Measurements from ENCODE around the gene CACNA2D3. TPM values are rescaled to one million over a fixed set of nuclear protein-coding genes. Genes with fewer than 3 reads are reported as not detected.
A peak's percentile ranks its signal among the peaks of the same experiment; 100 is the strongest.

CACNA2D3 gene
- total RNA-seq, 1 donor from 2014 or later: 4.7 TPM

GRCh38 chr3:54847361-54847760 is 725.0 kb downstream of the CACNA2D3 start:
- no peak for DNase-seq (ENCODE audit: low spot score)

DNA sequence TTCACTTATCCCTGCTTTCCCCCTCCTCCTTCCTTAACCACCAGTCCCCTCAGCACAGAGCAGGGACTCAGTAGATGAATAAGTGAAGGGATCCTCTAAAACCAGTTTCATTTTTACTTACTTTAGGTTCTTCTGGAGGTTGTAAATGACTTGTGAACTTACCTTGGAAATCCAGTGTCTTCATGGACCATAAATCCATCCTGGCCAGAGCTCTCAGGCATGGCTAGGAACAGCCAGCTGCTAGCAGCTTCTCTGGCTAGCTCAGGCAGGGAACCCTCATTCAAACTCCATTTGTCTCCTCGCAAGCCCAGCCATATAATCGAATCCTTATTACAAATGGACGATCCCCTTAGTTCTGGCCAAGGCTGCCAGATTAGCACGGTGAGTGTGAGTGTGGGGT is 727.0 kb downstream of the CACNA2D3 start:
- DNase-seq (ENCODE audit: low spot score): no peak

DNA sequence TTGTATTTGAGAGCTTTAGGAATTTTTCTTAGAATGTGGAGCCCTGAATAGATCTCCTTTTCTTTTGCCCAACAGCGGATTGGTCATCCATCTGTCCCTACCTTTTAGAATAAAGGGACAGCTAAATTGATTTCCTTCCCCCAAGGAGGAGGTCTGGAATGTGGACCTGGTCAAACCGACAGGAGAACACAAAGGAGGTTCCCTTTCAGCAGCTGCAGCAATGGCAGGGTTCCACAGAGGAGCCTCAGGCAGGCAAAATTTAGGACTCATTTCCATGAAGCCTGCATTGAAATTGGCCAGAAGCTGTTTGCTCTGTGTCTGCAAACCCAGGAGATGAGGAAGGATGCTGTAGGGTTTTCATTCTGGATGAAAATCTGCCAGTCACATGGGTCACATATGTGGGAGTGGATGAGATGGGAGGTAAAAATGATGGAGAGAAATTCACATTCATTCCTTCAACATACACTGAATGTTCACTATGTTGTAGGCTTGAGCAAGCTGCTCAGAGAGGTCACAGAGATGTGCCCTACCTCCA is 728.2 kb downstream of the CACNA2D3 start:
- DNase-seq (ENCODE audit: low spot score): no peak

- DNase-seq (ENCODE audit: low spot score): peak; percentile 67
Measured at GRCh38 chr3:54853573-54854404, 731.4 kb downstream of the CACNA2D3 start.

- no peak for DNase-seq (ENCODE audit: low spot score)
Measured at GRCh38 chr3:54856271-54856670, 733.9 kb downstream of the CACNA2D3 start.

DNA sequence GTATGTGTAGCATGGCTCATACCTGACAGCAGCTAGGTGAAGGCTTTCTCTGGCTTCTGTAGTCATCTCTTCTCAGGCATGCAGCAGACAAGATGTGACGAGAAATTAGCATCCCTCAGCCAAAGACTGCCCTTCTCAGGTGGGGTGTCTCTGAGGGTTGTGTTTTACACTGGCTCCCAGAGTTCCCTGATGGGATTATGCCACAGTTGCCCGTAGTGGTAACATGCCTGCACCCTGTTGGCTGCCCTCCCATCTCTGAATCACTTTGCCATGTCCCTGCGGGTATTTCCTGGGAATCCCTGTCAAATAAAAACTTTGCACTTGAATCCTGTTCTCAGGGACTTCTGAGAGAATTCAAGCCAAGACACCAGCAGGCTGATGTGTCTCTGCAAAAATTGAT is 735.0 kb downstream of the CACNA2D3 start:
- no peak for DNase-seq (ENCODE audit: low spot score)

GRCh38 chr3:54858093-54858785 is 735.9 kb downstream of the CACNA2D3 start:
- DNase-seq (ENCODE audit: low spot score): no peak

DNA sequence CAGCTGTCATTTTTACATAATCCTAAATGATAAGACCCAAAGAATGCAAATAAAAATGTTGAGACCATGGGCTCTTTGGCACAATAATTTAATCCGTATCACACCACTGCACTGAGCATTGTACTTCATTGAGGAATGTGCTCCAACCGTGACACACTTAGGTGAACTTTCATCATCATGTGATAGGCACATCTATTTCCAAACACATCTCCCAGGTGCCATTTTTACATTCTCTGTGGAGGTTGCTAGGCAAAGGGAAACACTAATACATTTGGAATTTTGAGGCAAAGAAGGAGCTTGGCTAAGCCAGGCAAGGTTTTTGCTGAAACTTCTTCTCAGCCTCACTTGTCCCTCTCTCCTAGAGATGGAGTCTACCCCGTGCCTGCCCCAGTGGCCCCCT is 736.8 kb downstream of the CACNA2D3 start:
- DNase-seq (ENCODE audit: low spot score): no peak

- DNase-seq (ENCODE audit: low spot score): no peak
Measured at GRCh38 chr3:54861248-54862067, 739.1 kb downstream of the CACNA2D3 start.

- DNase-seq (ENCODE audit: low spot score): no peak
Measured at GRCh38 chr3:54862526-54862925, 740.2 kb downstream of the CACNA2D3 start.

GRCh38 chr3:54863366-54863765 is 741.0 kb downstream of the CACNA2D3 start:
- no peak for DNase-seq (ENCODE audit: low spot score)

- DNase-seq (ENCODE audit: low spot score): no peak
Measured at GRCh38 chr3:54863786-54864185, 741.4 kb downstream of the CACNA2D3 start.

DNA sequence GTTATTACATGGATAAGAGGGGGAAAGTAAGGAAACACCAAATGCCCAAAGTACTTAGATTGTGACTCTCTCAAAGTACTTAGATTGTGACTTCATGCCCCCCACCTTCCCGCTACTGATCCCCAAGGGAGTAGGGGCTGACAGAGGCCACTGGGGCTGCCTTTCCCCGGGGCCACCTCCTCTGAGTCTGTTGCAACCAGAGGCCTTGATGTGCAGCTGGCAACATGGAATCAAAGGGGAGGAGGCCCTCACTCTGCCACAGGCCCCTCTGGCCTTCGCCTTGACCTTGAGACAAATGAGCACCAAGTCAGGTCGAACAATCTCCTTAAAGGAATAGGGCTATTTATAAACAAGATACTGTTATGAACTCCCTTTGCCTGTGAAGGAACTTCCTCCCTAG is 743.0 kb downstream of the CACNA2D3 start:
- no peak for DNase-seq (ENCODE audit: low spot score)

- no peak for DNase-seq (ENCODE audit: low spot score)
Measured at GRCh38 chr3:54866251-54866650, 743.9 kb downstream of the CACNA2D3 start.

GRCh38 chr3:54870423-54870822 is 748.1 kb downstream of the CACNA2D3 start:
- DNase-seq (ENCODE audit: low spot score): peak; percentile 46

GRCh38 chr3:54871867-54872266 is 749.5 kb downstream of the CACNA2D3 start:
- DNase-seq (ENCODE audit: low spot score): no peak

GRCh38 chr3:54873059-54874010 is 751.0 kb downstream of the CACNA2D3 start:
- DNase-seq (ENCODE audit: low spot score): no peak

DNA sequence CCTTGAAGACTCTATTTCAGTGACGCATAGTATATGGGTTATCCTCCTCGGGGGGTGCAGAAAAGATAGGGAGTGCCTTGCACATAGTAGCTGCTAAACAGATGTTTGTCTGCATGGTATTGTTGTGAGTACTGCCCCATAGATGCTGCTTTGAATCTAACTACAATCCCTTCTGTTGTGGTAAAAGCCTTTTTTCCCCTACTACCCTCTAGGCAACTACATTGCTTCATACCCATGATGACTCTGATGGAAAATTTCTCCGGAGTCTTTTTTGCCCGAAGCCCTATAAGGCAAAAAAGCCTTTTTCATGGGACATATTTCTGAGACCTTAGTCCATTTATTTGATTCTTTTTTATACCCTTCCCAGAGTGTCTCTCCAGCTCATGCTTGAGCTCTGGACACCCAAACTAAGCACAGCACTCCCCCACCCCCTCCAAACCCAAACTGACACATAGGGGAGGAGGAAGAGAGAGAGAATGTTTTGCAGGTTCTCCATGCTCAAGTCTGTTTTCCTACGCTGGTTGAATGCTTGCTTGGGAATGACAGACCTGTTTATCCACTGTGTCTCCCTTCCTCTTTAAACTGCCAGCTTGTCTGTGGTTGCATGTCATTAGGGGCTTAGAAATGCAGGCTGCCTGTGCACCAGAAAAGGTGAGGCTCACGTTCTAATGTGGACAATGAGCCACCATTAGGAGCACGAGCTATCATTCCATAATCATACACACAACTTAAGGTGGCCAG is 752.6 kb downstream of the CACNA2D3 start:
- DNase-seq (ENCODE audit: low spot score): no peak

GRCh38 chr3:54875596-54876268 is 753.4 kb downstream of the CACNA2D3 start:
- no peak for DNase-seq (ENCODE audit: low spot score)

- no peak for DNase-seq (ENCODE audit: low spot score)
Measured at GRCh38 chr3:54876694-54877093, 754.3 kb downstream of the CACNA2D3 start.
